GM19099 (cell line): Measurements from ENCODE around the gene PRPSAP1.

Experiments used
- POLR2A ChIP-seq: IDR thresholded peaks from 3 replicates; pipeline ENCODE4 v1.6.1; 2011; ENCODE audit warnings: low read depth; ENCODE audit not compliant: insufficient read length; ENCODE audit errors: extremely low read depth

PRPSAP1 gene

DNA sequence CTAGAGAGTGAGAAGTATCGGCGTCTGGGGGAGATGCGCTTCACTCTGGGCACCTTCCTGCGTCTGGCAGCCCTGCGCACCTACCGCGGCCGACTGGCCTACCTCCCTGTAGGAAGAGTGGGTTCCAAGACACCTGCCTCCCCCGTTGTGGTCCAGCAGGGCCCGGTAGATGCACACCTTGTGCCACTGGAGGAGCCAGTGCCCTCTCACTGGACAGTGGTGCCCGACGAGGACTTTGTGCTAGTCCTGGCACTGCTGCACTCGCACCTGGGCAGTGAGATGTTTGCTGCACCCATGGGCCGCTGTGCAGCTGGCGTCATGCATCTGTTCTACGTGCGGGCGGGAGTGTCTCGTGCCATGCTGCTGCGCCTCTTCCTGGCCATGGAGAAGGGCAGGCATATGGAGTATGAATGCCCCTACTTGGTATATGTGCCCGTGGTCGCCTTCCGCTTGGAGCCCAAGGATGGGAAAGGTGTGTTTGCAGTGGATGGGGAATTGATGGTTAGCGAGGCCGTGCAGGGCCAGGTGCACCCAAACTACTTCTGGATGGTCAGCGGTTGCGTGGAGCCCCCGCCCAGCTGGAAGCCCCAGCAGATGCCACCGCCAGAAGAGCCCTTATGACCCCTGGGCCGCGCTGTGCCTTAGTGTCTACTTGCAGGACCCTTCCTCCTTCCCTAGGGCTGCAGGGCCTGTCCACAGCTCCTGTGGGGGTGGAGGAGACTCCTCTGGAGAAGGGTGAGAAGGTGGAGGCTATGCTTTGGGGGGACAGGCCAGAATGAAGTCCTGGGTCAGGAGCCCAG, 33.5 kb upstream of the PRPSAP1 start:
- TF ChIP-seq POLR2A: no peak

DNA sequence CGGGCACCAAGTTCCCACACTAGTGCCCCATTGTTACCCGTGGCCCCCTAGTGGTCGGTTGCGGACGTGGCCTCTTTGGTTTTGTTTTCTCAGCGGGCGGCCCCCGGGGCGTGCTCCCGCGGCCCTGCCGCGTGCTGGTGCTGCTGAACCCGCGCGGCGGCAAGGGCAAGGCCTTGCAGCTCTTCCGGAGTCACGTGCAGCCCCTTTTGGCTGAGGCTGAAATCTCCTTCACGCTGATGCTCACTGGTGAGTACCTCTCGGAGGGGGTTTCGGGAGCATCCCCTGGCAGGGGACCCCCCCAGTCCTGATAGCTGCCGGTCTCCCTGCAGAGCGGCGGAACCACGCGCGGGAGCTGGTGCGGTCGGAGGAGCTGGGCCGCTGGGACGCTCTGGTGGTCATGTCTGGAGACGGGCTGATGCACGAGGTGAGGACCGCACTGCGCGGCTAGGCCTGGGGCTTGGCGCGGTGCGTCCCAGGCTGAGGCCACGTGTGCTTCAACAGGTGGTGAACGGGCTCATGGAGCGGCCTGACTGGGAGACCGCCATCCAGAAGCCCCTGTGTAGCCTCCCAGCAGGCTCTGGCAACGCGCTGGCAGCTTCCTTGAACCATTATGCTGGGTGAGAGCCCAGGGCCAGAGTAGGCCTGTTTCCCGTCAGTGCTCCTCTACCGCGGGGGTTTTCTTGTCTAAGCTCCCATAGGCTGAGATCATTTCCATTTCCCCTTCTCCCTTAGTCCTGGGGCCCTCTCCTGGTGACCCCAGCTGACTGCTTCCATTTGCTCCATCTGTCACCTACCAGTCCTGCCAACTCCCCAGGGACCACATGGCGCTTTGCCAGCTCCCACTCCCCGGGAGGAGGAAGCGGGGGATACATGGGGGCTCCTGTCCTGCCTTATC, 32.4 kb upstream of the PRPSAP1 start:
- no peak for TF ChIP-seq POLR2A

DNA sequence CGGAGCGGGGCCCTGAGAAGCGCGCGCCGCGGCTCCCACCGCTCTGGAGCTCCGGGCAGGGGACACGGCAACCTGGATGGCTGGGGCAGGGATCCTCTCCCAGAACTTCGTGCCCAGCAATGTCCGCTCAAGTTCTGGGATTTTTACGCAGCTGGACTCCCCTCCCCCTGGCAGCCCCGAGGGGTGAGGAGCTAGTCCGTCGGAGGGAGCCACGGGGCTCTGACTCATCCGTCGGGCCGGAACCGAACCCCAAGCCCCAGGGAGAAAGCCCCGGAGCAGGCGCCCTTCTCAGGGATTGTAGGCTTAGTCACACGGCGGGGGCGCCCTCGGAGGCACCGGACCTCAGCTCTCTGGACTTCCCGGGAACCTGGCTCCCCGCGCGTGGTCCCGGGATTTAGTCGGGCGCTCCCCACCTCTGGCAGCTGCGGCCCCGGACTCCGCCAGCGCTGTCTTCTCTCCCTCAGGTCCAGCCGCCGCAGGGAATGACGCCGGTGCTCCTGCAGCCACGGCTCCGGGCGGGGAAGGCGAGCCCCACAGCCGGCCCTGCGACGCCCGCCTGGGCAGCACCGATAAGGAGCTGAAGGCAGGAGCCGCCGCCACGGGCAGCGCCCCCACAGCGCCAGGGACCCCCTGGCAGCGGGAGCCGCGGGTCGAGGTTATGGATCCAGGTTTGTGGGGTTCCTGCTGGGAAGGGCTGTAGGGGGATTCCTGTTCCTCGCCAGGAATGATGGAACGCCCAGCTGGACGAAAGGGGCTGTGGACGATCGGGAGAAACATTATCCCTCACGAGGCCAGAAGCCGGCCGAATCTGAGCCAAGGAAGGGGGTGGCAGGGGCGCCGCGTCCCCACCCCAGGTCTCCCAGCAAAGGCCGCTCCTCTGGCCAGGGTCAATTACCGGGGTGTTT, 31.5 kb upstream of the PRPSAP1 start:
- no peak for TF ChIP-seq POLR2A

DNA sequence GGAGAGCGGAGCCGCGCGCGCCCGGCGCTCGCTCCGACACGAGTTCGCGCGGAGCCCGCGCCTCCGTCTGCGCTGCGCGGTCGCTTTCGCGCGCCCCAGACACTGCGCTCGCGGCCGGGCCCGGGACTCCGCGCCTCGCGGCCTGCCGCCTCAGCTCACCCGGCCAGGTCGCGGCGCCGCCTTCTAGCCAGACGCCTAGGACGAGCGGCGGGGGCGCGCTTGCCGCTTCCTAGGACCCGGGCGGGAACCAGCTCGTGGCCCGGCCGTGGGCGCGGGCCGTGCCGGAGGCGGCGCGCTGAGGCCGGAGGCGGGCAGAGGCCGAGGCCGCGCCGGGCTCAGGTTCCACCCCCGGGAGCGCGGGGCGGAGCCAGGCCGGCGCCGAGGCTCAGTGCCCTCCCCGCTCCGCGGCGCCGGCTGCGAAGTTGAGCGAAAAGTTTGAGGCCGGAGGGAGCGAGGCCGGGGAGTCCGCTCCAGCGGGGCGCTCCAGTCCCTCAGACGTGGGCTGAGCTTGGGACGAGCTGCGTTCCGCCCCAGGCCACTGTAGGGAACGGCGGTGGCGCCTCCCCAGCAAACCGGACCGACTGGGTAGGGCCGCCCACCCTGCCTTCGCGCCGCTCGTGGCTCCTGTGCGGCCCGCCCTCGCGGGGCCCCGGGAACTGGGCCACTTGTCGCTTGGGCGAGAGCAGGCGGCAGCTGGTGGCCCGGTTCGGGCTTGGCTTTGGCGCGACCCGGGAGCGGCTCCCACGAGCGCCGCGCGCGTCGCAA, 30.7 kb upstream of the PRPSAP1 start, which contains the start of gene SPHK1:
SPHK1 (plus strand) TSS at position 388 of the 765 bp plus-strand sequence. CDS start 1,036 bp downstream, outside the sequence.
- TF ChIP-seq POLR2A: no peak

DNA sequence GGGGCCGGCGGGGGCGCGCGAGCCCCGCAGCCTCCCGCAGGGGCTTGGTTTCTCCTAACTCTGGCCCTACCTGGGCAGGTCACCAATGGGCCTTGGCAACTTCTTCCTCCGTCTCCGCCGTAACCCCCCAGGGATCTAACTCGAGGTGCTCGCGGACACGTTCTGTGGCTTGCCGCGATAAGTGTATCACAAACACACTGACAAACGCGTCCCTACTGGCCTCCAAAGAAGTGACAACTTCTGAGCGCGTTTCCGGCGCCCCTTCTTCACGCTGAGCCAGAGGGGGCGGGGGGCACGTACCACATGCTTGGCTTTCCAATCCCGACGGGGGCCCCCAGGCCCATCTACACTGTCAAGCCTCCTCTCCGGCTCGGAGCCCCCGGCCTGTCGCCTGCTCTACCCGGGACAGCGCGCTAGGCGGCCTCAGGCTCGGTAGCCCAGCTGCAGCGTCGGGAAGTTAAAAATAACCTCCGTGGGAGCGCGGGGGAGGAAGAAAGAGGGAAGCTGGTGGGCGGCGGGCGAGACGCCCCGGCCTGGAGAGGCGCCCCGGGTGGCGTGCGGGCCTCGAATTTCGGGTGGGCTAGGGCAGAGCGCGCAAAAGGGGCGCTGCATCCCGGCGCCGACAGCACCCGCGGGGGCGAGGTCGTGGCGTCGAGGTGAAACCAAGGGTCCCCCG, 30.0 kb upstream of the PRPSAP1 start:
- TF ChIP-seq POLR2A: no peak

DNA sequence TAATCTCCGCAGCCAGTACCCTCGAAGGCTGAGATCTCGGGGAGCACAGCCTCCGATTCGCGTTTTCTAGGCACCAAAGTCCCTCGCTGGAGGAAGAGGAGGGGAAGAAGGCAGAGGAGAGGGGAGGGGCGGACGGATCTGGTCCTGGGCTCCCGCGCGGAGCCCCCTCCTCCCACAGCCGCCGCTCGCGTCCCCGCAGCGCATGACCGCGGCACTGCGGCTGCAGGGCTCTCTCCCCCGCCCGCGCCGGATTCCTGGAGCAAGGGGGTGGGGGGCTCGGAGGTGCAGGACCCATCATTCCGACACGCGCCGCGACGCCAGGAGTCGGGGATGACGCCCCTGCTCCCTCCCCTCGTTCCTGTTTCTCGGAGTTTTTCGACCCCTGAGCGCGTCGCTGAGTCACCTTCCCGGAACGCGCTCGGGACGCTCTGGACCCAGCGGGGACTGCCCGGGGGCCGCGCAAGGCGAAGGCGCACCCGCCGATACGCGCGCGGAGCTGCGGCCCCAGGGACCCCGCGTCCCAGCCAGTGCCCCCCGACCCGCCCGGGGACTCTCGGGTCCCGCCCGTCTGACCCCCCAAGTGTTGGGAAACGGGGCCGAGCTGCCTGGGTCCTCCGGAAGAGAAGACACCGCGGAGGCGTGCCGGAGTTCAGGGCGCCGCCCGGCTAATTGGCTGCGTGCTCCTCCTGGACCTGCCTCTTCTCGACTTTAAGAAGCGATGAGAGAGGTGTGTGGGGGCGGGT, 29.3 kb upstream of the PRPSAP1 start:
- no peak for TF ChIP-seq POLR2A

DNA sequence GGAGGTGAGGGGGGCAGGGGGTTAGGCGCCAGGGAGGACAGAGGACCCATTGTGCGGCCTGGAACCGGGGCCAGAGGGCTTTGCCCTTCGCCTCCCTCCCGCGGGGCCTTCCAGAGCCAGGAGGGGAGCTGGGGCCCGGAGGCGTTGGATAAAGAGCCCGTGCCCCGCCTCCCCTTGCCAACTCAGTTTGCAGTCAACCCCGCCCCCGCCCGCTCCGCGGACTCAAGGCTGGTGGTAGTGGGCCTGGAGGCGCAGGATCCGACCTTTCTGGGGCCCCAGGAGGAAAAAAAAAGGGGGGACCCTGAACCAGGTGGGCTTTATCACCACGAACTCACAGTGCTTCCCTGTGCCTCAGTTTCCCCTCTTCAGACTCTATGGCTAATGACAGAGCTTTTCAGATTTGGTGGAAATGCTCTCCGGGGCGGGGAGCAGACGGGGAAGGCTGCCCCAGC, 28.7 kb upstream of the PRPSAP1 start:
- no peak for TF ChIP-seq POLR2A

DNA sequence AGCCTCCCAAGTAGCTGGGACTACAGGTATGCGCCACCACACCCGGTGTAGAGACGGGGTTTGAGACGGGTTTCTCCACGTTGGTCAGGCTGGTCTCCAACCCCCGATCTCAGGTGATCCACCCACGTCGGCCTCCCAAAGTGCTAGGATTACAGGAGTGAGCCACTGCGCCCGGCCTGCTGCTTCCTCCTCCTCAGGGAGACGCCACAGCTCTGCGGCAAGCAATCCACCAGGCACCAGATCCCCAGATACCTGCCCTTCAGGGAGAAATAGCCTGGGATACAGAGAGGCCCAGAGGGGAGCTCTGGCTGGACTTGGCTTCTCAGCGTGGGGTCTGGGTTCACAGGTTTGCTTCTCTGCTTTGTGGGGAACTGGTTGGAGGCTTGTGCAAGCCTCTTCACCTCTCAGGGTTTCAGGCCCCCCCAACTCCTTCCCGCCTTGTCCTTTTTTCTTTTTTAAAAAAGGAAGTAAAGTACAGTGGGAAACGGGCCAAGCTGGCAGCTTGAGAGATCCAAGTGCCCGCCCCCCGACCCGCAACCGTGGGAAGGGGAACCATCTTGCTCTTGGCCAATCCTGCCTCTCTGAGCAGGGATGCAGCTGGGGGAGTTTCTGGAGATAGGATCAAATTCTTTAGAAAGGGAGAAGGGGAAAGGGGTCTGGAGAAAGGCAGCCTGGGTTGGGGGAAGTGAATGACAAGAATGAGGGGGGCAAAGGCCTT, 28.1 kb upstream of the PRPSAP1 start:
- no peak for TF ChIP-seq POLR2A

DNA sequence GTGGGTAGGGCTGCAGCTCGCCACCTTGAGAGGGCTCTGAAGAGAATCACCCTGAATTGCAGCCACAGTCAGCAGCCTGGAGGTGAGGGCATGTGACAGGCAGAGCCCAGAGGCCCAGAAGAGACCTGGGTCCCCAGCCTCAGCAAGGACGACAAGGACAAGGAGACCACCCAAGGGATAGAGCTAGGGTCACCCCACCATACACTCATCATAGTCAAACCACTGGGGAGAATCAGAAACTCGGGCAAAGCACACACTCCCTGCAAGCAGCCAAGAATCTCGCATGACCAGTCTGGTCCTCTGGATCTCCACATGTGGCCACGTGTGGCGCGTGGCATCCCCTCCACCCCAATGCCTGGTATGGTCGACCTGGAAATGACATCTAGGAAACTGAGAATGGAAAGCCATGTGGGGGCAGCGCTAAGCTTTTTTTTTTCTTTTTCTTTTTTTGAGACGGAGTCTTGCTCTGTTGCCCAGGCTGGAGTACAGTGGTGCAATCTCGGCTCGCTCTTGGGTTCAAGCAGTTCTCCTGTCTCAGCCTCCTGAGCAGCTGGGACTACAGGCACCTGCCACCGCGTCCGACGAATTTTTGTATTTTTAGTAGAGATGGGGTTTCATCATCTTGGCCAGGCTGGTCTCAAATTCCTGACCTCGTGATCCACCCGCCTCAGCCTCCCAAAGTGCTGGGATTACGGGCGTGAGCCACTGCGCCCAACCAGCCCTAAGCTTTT, 26.1 kb upstream of the PRPSAP1 start:
- no peak for TF ChIP-seq POLR2A

DNA sequence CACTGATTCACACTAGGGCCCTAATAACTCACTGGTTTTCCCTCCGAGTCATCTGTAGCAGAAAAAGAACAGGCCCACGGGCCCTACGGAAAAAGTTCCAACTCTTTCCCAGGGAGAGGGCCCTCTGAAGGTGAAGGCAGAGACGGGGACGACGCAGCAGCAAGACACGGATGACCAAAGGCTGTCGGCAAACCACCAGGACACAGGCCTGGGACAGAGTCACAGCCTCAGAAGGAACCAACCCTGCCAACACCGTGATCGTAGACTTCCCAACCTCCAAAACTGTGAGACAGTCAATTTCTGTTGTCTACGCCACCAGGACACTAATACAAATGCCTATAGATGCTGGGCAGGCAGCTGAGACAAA, 25.5 kb upstream of the PRPSAP1 start:
- no peak for TF ChIP-seq POLR2A

DNA sequence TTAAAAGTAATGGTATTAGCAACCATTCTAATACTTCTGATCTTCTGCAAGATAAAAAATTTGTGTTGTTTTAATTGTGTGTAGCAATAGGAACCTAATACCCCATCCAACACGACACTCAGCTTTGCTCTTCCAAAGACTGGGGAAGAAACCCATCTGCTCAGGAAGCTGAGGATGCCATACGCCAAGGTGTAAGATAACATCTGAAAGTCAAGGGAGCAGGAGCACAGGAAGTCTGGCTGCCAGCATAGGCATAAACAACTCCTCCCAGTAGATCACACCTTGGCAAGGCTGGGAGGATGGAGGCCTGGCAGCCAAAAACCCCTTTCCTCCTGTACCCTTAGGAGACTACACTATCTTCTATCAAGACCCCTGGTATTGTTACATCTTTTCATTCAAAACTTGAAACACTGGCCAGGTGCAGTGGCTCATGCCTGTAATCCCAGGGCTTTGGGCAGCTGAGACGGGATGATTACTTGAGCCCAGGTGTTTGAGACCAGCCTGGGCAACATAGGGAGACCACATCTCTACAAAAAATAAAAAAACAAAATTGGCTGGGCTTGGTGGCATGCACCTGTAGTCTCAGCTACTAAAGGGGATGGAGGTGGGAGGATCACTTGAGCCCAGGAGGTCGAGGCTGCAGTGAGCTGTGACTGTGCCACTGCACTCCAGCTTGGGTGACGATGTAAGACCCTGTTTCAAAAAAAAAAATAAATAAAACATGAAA, 25.0 kb upstream of the PRPSAP1 start:
- no peak for TF ChIP-seq POLR2A
